GM19240 (cell line): ENCODE results near the gene WDR35.
"Not testable (repeated sequence)": the region's sequence is repeated elsewhere in the genome, so short reads cannot be mapped to it uniquely, and the experiment has no call there.

Experiments used
- DNase-seq: peaks from one replicate; pipeline ENCODE4 v3.0.0; 2011; ENCODE audit warnings: low spot score; ENCODE audit not compliant: insufficient read length

WDR35 gene

DNA sequence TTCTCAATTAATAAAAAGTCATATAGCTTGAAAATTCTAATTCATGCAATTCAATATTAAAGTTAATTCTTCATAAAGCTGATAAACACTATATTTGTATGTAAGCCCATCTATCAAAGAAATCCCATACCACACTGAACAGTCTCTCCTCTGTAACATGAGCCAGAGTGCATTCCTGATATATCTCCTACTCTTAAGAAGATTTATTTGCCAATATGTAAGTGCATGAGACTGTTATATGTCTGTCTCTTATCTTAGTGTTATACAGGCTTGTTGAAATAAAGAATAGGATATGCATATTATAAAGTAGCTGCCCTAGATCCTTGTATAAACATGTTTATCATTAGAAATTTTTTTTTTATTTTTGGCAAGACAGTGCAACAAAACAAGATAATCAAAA is 47.7 kb downstream of the WDR35 start:
- DNase-seq, result no peak

DNA sequence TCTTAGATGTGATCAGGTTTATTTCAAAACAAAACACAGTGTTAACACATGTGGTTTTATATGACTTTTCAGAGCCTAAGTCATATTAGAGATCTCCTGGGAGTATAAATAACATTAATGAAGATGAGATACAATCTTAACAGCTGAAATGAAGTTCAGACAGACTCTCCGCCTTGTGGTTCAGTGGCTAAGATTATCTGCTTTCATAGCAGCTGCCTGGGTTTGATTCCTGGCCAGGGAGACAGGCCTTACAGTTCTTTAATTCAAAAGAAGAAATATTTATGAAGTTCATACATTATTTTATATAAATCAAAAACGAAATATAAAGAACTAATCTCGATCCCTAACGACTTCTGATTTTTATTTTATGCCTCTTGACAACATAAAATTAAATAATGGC is 52.9 kb downstream of the WDR35 start:
- DNase-seq, result no peak

DNA sequence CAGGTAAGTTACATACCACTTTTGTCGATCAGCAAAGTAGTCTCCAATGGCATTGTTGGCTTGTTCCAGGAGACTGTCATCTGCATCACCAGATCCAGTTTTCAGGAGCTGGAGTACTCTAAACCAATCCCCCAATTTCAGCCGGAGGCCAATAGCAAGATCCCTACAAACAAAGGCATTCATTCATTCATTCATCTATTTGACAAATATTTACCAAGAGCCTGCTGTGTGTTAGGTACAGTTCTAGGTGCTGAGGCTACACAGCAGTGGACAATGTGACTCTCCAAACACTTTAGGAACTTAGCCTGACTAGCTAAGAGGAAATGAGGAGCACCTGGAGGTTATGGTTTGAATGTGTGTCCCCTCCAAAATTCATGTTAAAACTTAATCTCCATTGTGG is 53.7 kb downstream of the WDR35 start:
- no peak for DNase-seq

DNA sequence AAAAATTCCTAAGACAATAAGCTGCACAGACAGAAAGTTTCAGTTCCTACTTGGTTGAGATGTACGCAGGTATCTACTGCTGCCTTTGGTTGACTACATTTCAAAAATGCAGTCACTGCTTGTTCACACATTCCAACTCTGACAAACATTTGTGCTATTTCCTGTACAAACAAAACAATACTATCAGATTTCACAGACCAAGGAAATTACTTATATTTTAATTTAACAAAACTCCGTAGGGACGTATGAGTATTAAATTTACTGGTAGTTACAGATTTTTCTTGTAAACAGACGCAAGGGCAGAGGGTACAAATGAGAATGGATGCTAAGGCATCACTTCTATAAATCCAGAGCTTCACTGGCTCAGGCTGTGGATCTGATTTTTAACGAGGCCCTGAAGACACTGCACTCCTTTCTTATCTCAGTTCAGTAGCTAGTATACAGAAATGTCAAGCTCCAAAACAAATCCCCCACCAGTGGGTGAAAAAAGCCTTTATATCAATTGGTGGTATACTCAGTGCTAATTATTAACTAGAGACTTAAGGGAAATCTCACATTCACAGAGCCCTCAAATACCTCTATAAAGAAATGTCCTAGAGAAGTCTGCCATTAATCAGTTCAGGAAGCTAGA is 56.4 kb downstream of the WDR35 start:
- DNase-seq, result no peak

DNA sequence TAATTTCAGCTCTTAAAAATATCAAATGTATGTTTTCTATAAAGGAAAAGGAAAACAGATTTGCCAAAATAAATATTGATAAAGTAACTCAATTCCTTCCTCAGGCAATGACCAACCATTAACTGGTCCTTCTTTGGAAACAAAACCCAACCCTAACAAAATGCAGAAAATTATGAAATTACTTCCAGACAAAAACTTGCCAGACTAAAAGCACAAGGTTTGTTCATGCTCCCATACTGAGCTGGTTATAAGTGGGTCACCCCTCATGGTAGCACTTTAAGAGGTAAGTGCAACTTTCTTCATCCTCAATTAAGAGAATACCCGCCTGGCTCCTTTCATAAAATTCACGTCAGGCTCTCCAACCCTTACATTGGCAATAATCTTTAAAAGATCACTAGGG is 57.0 kb downstream of the WDR35 start:
- no peak for DNase-seq

DNA sequence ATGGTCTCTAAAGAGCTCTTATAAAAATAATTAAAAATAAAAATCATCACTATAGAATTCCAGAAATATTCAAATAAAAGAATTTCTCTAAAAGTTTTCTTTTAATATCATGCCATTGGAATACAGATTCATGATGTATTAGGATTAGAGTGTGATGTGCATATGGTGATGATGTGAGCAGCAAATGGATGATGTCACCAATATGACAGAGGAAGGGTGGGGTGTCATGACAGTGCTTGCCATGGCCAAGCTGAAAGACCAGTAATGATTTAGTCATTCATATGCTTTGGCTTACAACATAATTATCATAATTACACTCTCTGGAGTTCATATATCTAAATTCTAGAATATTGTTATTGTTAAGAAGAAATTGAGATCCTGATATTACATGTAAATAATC is 60.7 kb downstream of the WDR35 start:
- no peak for DNase-seq

DNA sequence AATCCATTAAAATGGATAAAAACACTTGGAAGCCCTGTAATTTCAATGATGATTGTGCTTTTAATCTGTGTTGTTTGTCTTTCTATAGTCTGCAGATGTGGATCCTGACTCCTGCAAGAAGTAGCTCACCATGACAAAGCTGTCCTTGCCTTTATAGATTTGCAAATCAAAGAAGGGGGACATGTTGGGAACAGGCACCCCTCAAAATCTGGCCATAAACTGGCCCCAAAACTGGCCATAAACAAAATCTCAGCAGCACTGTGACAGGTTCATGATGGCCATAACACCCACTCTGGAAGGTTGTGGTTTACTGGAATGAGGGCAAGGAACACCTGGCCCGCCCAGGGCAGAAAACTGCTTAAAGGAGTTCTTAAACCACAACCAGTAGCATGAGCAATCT is 62.1 kb downstream of the WDR35 start:
- not testable (repeated sequence) for DNase-seq

DNA sequence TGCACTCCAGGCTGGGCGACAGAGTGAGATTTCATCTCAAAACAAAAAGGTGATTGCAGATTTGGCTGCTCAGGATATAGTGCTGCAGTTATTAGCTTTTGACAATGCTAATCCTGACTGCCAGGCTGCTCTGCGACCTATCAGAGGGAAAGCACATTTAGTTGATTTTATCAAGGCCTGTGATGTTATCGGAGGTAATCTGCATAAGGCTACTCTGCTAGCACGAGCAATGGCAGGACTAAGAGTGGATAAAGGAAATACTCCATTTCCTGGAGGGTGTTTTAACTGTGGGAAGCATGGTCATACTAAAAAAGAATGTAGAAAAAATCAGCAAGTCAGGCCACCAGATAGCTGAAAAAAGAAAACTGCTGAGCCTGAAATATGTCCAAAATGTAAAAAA is 65.4 kb downstream of the WDR35 start:
- DNase-seq, result not testable (repeated sequence)

DNA sequence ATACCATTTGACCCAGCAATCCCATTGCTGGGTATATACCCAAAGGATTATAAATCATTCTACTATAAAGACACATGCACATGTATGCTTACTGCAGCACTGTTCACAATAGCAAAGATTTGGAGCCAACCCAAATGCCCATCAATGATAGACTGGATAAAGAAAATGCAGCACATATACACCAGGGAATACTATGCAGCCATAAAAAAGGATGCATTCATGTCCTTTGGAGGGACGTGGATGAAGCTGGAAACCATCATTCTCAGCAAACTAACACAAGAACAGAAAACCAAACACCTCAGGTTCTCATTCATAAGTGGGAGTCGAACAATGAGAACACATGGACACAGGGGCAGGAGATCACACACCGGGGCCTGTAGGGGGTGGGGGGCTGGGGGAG is 67.7 kb downstream of the WDR35 start:
- not testable (repeated sequence) for DNase-seq

DNA sequence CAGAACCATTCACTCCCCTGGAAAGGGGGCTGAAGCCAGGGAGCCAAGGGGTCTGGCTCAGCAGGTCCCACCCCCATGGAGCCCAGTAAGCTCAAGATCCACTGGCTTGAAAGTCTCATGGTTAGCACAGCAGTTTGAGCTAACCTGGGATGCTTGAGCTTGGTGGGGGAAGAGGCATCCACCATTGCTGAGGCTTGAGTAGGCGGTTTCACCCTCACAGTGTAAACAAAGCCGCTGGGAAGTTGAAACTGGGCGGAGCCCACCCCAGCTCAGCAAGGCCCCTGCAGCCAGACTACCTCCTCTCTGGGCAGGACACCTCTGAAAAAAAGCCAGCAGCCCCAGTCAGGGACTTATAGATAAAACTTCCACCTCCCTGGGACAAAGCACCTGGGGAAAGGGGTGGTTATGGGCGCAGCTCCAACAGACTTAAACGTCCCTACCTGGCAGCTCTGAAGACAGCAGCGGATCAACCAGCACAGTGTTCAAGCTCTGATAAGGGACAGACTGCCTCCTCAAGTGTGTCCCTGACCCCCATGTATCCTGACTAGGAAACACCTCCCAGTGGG is 73.4 kb downstream of the WDR35 start:
- DNase-seq, result no peak

DNA sequence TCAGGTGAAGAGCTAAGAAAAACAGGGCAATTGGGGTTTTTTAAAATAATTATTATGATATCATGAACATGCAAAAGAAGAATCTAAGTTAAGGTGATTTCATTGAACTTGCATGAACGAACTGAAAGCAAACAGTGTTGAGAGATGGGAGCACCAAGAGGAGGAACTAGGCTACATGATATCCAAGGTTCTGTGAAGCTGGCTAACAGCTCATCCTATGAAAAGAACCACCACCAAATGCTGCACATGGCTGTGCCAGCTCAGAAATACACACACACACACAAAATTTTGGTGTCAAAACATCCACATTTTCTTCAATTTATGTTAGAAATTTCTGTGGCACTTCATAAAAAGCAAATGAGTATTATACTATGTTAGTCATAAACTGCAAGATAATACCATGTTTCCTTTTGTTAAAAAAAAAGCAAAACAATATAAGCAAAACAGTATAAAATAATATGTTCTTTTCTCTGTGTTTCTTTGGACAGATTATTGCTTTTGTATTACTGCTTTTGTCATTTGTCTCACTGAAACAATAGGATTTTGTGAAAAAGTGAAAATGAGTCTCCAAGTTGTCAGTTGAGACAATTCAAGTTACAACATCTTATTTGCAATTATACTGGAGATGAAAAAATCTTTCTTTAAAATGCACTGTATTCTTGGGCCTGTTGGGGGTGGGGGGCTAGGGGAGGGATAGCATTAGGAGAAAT is 75.5 kb downstream of the WDR35 start:
- DNase-seq, result no peak

DNA sequence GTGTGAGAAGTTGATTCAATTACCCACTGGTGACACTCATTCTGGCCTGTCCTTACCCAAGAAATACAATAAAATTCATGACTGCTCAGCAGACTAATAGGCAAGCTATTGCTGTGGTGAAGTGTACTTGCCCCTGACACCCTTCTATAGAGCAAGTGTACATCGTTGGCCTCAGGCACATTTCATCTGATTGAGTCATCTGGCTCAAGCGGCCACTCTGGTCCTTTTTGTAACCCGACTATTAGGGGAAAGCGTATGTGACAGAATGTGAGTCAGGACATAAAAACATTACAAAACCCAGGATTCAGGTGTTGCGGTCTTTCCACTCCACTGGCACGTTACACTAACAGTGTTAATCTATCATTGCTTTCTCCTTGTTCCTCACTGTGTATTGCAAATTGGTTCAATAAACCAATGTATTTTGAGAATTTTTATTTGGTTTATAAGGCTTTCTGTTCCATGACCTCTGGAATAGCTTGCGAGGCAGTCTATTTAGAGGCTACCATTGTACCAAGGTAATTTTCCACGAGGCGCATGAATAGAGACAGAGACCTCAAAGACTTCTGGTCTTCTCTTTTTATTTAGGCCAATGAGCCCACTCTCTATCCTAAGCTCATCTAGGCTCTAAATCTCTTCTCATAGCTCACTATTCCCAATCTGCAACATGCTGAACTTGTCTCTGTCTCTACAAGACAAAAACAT is 77.9 kb downstream of the WDR35 start:
- no peak for DNase-seq

DNA sequence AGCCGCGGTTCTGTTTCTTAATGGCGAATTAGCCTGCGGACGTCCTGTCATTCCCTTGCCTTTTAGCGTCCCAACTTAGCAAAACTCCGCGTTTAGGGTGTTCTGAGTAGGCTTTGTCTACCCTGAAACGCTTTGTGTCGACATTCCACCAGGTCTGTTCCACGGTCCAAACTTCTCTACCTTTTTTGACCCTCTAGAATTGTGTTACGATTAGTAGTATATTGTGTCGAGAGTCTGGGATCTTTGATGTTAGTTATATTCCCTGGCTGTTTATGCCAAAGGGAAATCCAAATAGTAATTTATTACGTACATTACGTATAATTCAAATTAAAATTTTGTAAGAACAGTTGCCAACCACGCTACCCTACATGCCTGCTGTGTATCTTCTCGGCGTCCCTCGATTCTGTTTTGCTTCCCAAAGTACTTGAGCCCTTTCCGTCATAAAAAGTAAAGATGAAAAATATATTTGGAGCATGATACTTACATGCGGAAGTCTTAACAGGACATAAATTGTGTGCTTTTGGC is 87.6 kb downstream of the WDR35 start:
- DNase-seq, result no peak

DNA sequence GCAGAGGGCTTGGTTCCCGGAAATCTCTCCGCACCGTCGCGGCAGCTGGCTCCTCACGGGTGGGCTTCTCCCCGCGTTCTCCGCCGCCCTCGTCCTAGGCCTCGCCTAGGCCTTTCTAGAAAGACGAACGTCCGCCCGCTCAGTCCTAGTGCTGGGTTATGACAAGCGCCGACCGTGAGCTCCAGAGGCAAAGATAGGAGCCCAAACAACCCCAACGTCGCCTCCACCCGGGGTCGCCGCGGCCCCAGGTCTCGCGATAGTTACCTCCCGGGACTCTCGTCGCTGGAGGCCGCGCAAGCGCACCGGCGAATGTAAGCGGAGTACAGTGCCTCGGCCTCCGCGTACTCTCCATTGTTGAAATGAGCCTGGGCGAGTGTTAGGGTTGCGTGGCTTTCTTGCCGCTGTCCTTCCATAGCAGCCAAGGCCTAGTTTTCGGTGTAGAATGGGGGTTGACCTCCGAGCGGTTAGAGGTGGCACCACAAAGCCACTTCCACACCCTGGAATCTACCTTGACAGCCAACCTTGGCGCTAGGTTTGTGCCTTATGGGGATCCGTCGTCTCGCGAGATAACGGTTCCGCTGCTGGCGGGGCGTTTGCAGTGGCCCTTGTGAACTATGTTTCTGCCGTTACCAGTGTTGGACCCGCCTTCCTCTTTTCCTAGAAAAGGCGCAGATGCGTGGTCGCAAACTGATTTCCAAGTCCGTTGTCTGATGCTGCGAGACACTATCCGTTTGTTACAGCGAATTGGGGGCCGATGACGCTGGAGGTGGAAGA is 88.3 kb downstream of the WDR35 start, which contains the start of gene TTC32:
Gene TTC32 (minus strand): TSS at position 542 of the 774 bp plus-strand sequence. CDS start 129 bp downstream, at position 413.
- peak; percentile 48 for DNase-seq

DNA sequence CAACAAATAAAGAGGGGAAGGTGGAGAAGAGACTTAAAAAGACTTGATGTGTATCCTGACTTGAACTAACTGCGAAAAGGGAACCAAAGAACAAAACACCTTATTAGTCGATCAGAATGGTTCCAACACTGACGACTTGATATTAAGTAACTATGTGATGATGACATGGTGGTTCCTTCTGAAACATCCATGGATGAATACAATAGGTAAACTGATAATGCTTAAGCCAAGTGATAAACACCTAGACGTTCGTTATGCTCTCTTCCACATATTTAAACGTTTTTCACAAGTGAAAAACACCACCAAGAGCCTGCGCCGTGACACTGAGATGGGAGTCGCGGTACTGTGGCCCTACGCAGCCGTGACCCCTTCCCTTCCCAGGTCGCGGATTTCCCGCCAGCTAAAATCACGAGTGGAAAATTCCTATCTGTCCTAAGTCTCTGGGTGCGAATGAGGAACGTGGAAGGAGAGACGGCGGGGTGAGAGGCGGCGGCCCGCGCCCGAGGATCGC is 88.9 kb downstream of the WDR35 start:
- DNase-seq, result no peak

DNA sequence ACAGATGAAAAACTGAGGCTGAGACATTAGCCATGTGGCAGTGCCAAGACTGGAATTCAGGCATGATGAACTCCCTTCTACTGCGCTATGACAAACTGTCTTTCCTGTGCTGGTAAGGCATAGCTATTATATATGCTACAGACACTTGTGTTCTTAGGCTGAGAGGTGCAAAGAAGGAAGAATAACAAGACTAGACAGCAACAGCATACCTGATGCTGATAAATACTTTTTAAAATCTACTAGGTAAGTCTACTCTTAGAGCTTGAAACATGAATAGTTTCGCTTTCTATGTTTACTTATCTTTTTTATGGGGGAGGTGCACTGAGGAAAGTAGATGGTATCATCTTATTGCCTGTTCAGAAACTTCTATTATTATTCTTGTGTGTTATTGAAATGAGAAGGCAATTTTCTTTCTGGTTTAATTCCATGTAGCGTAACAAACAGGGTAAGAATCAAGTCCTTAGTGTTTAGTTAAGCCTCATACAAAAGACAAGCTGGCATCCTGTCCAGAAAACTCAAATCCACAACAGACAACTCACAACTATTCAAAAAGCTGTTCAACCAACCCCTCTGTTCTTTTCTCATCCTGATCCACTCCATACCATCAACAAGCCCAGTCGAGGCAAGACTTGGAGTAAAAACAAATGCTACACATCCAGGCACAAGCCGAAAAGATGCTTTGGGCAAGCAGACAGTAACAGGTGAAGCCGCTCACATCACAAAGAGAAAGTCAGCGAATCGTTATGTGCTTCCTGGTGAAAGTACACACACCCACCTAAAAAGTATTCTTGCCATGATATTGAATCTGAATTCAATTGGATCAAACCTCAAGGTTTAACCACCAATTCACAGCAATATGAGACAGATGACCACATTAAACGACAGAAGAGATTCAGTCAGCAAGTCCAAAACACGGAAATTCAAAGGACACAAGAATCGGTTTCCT is 89.6 kb downstream of the WDR35 start:
- no peak for DNase-seq

DNA sequence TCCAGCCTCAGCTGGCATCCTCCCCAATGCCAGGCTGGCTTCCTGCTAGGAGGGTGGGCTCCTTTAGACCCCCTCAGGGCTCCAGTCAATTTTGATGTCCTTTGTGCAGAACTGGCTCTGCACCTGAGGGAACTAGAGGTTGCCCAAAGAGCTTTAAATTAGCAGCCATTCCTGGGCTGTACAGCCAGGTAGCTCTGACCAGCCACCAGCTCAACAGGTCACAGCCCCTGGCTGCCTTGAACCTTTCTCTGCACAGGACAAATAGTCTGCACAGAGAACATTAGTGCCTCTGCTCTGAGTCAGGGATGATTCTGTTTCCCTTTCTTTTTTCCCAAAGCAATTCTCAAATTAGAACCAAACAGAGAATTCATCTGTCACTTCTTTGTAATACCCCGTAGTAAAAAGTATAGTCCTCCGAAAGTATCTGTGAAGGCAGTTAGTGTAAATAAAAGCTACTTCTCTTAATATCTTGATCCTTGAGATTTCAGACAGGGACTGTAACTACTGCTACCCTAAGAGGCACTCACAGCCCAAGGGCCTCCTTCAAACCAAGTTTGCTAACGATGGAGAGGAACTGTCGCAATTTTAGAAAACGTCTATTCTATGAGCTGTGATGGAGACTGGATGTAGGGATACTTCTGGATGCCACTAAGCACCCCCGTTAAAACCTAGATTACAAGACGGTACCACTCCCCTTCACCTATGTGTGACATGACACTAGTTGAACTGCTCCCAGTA is 91.1 kb downstream of the WDR35 start:
- no peak for DNase-seq

DNA sequence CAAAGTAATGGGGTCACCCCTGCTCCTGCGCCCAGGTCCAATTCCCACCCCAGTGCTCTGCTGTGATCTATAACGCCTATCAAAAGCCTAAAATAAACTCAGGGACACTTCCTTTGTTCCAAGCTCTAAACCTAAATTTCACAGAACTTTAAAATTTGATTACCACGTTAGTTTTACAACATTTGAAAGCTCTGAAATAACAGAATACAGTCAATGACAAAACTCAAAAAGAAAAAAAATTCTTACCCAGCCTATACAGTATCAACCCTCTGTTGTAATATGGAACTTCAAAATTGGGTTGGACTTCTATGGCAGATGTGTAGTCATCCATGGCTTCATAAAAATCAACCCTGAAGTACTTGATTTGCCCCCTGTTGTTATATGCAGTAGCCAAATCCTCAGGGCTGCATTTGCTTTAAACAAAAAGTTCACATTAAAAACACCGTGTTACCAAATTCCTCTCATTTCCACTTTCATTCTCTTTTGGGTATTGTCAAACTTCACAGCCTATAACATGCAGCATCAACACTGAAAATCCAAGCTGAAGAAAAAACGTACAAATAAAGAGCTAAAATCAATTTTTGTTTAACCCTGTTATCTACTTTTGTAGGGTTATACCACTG is 92.2 kb downstream of the WDR35 start:
- DNase-seq, result no peak

DNA sequence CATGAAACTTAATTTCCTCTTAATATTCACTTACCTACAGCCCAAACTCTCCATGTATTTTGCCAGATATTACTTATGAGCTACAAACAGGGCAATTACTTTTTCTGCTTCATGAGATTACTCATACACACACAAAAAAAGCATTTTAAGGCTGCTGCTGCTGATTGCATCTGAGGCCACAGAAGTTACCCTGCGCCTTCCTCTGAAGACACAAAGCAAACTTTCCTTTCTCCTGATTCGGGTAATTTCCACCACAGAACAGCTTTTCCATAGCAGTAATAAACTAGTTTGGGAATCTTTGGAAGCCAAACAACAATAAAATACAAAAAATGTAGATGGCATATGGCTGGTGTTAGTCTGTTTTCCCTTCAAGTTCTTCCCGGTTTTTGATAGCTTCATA is 94.4 kb downstream of the WDR35 start:
- DNase-seq, result no peak
